ENCODE results near the gene DTD1.
A peak's percentile ranks its signal among the peaks of the same experiment; 100 is the strongest.
"Not testable (repeated sequence)": the region's sequence is repeated elsewhere in the genome, so short reads cannot be mapped to it uniquely, and the experiment has no call there.

DTD1 gene

GRCh38 chr20:18748987-18749386, 161.1 kb downstream of the DTD1 start:
- DNase-seq, result peak; percentile 53

GRCh38 chr20:18749528-18749927, 161.7 kb downstream of the DTD1 start:
- no peak for DNase-seq

GRCh38 chr20:18750735-18751134, 162.9 kb downstream of the DTD1 start:
- DNase-seq, result peak; percentile 73

GRCh38 chr20:18754030-18754652, 166.3 kb downstream of the DTD1 start:
- DNase-seq, result no peak

GRCh38 chr20:18754653-18755045, 166.8 kb downstream of the DTD1 start:
- DNase-seq, result no peak

GRCh38 chr20:18760852-18761251, 173.0 kb downstream of the DTD1 start:
- DNase-seq, result not testable (repeated sequence)

GRCh38 chr20:18767676-18768075, 179.8 kb downstream of the DTD1 start:
- DNase-seq, result no peak

GRCh38 chr20:18773566-18773965, 185.7 kb downstream of the DTD1 start:
- no peak for DNase-seq

- DNase-seq, result no peak
Observed at GRCh38 chr20:18774207-18774606, 186.4 kb downstream of the DTD1 start.

GRCh38 chr20:18775633-18776032, 187.8 kb downstream of the DTD1 start:
- no peak for DNase-seq

- no peak for DNase-seq
Observed at GRCh38 chr20:18778690-18779392, 191.0 kb downstream of the DTD1 start.

GRCh38 chr20:18780385-18781130, 192.7 kb downstream of the DTD1 start:
- DNase-seq, result no peak

GRCh38 chr20:18781509-18781908, 193.7 kb downstream of the DTD1 start:
- no peak for DNase-seq

- DNase-seq, result no peak
Observed at GRCh38 chr20:18783385-18783959, 195.6 kb downstream of the DTD1 start.

- not testable (repeated sequence) for DNase-seq
Observed at GRCh38 chr20:18787046-18787445, 199.2 kb downstream of the DTD1 start.

GRCh38 chr20:18788021-18788420, 200.2 kb downstream of the DTD1 start:
- no peak for DNase-seq

GRCh38 chr20:18790787-18791186, 202.9 kb downstream of the DTD1 start:
- no peak for DNase-seq

GRCh38 chr20:18793625-18794427, 206.0 kb downstream of the DTD1 start:
- DNase-seq, result peak; percentile 85

GRCh38 chr20:18794428-18794787, 206.6 kb downstream of the DTD1 start:
- DNase-seq, result no peak

- DNase-seq, result no peak
Observed at GRCh38 chr20:18795366-18795765, 207.5 kb downstream of the DTD1 start.

- DNase-seq, result no peak
Observed at GRCh38 chr20:18796282-18796833, 208.5 kb downstream of the DTD1 start.

- no peak for DNase-seq
Observed at GRCh38 chr20:18801516-18801915, 213.7 kb downstream of the DTD1 start.
